HG02981 (cell line): ENCODE results near the gene VAPA.
A peak's percentile ranks its signal among the peaks of the same experiment; 100 is the strongest.

ENCODE experiments used
- ATAC-seq: cut with Tn5 transposase; IDR thresholded peaks from one replicate; pipeline ENCODE4 v1.9.1; 2021; ENCODE audit warnings: mild to moderate bottlenecking, moderate library complexity; ENCODE audit not compliant: unreplicated experiment

Gene VAPA

GRCh38 chr18:9913526-9914333 lies at the start of gene VAPA:
TSS of gene VAPA (plus strand) at chr18:9914016. CDS start at chr18:9914257, 241 bp downstream.
- peak; percentile 79 for ATAC-seq

GRCh38 chr18:9865764-9866490 lies 47.9 kb upstream of the VAPA start:
- no peak for ATAC-seq

GRCh38 chr18:9866627-9867026 lies 47.2 kb upstream of the VAPA start:
- no peak for ATAC-seq

- ATAC-seq: no peak
Measured at GRCh38 chr18:9867071-9867594, 46.7 kb upstream of the VAPA start.

- ATAC-seq: no peak
Measured at GRCh38 chr18:9868857-9869714, 44.7 kb upstream of the VAPA start.

GRCh38 chr18:9869715-9870430 lies 43.9 kb upstream of the VAPA start:
- peak; percentile 70 for ATAC-seq

GRCh38 chr18:9870431-9871008 lies 43.3 kb upstream of the VAPA start:
- no peak for ATAC-seq

- ATAC-seq: no peak
Measured at GRCh38 chr18:9871244-9871746, 42.5 kb upstream of the VAPA start.

- no peak for ATAC-seq
Measured at GRCh38 chr18:9872823-9873222, 41.0 kb upstream of the VAPA start.

- ATAC-seq: no peak
Measured at GRCh38 chr18:9874728-9875127, 39.1 kb upstream of the VAPA start.

GRCh38 chr18:9876212-9876866 lies 37.5 kb upstream of the VAPA start:
- no peak for ATAC-seq

- no peak for ATAC-seq
Measured at GRCh38 chr18:9876867-9877654, 36.8 kb upstream of the VAPA start.

GRCh38 chr18:9877655-9878014 lies 36.2 kb upstream of the VAPA start:
- ATAC-seq: no peak

- ATAC-seq: no peak
Measured at GRCh38 chr18:9878095-9878494, 35.7 kb upstream of the VAPA start.

- ATAC-seq: no peak
Measured at GRCh38 chr18:9878783-9879242, 35.0 kb upstream of the VAPA start.

- no peak for ATAC-seq
Measured at GRCh38 chr18:9884090-9884489, 29.7 kb upstream of the VAPA start.

- no peak for ATAC-seq
Measured at GRCh38 chr18:9884532-9885140, 29.2 kb upstream of the VAPA start.
